ENCODE data around the gene CEP55.

Gene CEP55

GRCh38 chr10:93454736-93455135, 41.7 kb upstream of the CEP55 start:
- TF ChIP-seq EZH2 (IDR thresholded peaks at IDR 0.05; ENCODE audit: borderline replicate concordance, low read length) (no peak), CTCF (IDR thresholded peaks at IDR 0.05; ENCODE audit: low read length) (no peak)
- no peaks in the 10 kb centered on the region for H3K9me2 ChIP-seq (ENCODE audit: low read depth, low read length)
- H3K9ac ChIP-seq (ENCODE audit: low read length) = no peak overlapping the region
- no peak overlapping the region for H3K4me2 ChIP-seq (ENCODE audit: low read length)
- no peaks in the 10 kb centered on the region for H3F3A ChIP-seq (ENCODE audit: insufficient read depth, low read length)
- H3K27me3 ChIP-seq (ENCODE audit: insufficient read depth, low read length) = no peaks in the 10 kb centered on the region
- H3K36me3 ChIP-seq (ENCODE audit: insufficient read depth, low read length) = no peaks in the 10 kb centered on the region
- no peak overlapping the region for H3K27ac ChIP-seq (ENCODE audit: low read depth, low read length, poor library complexity, severe bottlenecking)
- H3K9me3 ChIP-seq (ENCODE audit: low read length) = no peaks in the 10 kb centered on the region
- no peaks in the 10 kb centered on the region for H4K20me1 ChIP-seq (ENCODE audit: insufficient read depth, low read length)
- H3K4me1 ChIP-seq (ENCODE audit: insufficient read depth, low read length, severe bottlenecking) = no peaks in the 10 kb centered on the region
- no peak overlapping the region for H2AFZ ChIP-seq (ENCODE audit: low read length)
- H3K4me3 ChIP-seq (ENCODE audit: low read depth, low read length, poor library complexity, severe bottlenecking) = no peak overlapping the region
- H3K79me2 ChIP-seq (ENCODE audit: insufficient read depth, low read length) = no peaks in the 10 kb centered on the region

- Histone ChIP-seq H3K79me2 (ENCODE audit: insufficient read depth, low read length) (no peaks in the 10 kb centered on the region), H4K20me1 (ENCODE audit: insufficient read depth, low read length) (no peaks in the 10 kb centered on the region), H2AFZ (ENCODE audit: low read length) (no peak overlapping the region), H3K9me3 (ENCODE audit: low read length) (no peaks in the 10 kb centered on the region), H3K9me2 (ENCODE audit: low read depth, low read length) (no peaks in the 10 kb centered on the region), H3K36me3 (ENCODE audit: insufficient read depth, low read length) (no peaks in the 10 kb centered on the region), H3K9ac (ENCODE audit: low read length) (no peak overlapping the region), H3K27me3 (ENCODE audit: insufficient read depth, low read length) (no peaks in the 10 kb centered on the region), H3K27ac (ENCODE audit: low read depth, low read length, poor library complexity, severe bottlenecking) (no peak overlapping the region), H3K4me2 (ENCODE audit: low read length) (no peak overlapping the region), H3K4me1 (ENCODE audit: insufficient read depth, low read length, severe bottlenecking) (no peaks in the 10 kb centered on the region), H3K4me3 (ENCODE audit: low read depth, low read length, poor library complexity, severe bottlenecking) (no peak overlapping the region), H3F3A (ENCODE audit: insufficient read depth, low read length) (no peaks in the 10 kb centered on the region)
- no peak for TF ChIP-seq EZH2 (IDR thresholded peaks at IDR 0.05; ENCODE audit: borderline replicate concordance, low read length)
Observed at GRCh38 chr10:93456480-93456879, 39.9 kb upstream of the CEP55 start.

GRCh38 chr10:93457511-93457910, 38.9 kb upstream of the CEP55 start:
- H4K20me1 ChIP-seq (ENCODE audit: insufficient read depth, low read length) = no peaks in the 10 kb centered on the region
- no peaks in the 10 kb centered on the region for H3K79me2 ChIP-seq (ENCODE audit: insufficient read depth, low read length)
- H3K9ac ChIP-seq (ENCODE audit: low read length) = no peak overlapping the region
- TF ChIP-seq EZH2 (IDR thresholded peaks at IDR 0.05; ENCODE audit: borderline replicate concordance, low read length) (no peak), CTCF (IDR thresholded peaks at IDR 0.05; ENCODE audit: low read length) (no peak)
- no peaks in the 10 kb centered on the region for H3K36me3 ChIP-seq (ENCODE audit: insufficient read depth, low read length)
- no peaks in the 10 kb centered on the region for H3K9me2 ChIP-seq (ENCODE audit: low read depth, low read length)
- no peak overlapping the region for H3K4me2 ChIP-seq (ENCODE audit: low read length)
- no peaks in the 10 kb centered on the region for H3K4me1 ChIP-seq (ENCODE audit: insufficient read depth, low read length, severe bottlenecking)
- H3K9me3 ChIP-seq (ENCODE audit: low read length) = no peaks in the 10 kb centered on the region
- H3K27ac ChIP-seq (ENCODE audit: low read depth, low read length, poor library complexity, severe bottlenecking) = no peak overlapping the region
- no peaks in the 10 kb centered on the region for H3K27me3 ChIP-seq (ENCODE audit: insufficient read depth, low read length)
- no peaks in the 10 kb centered on the region for H3F3A ChIP-seq (ENCODE audit: insufficient read depth, low read length)
- H2AFZ ChIP-seq (ENCODE audit: low read length) = no peak overlapping the region
- H3K4me3 ChIP-seq (ENCODE audit: low read depth, low read length, poor library complexity, severe bottlenecking) = no peak overlapping the region

- Histone ChIP-seq H3K9me3 (ENCODE audit: low read length) (no peaks in the 10 kb centered on the region), H3K36me3 (ENCODE audit: insufficient read depth, low read length) (no peaks in the 10 kb centered on the region), H3F3A (ENCODE audit: insufficient read depth, low read length) (no peaks in the 10 kb centered on the region), H3K4me3 (ENCODE audit: low read depth, low read length, poor library complexity, severe bottlenecking) (no peak overlapping the region), H3K9me2 (ENCODE audit: low read depth, low read length) (no peaks in the 10 kb centered on the region), H3K27me3 (ENCODE audit: insufficient read depth, low read length) (no peaks in the 10 kb centered on the region), H4K20me1 (ENCODE audit: insufficient read depth, low read length) (no peaks in the 10 kb centered on the region), H3K4me1 (ENCODE audit: insufficient read depth, low read length, severe bottlenecking) (no peaks in the 10 kb centered on the region), H3K4me2 (ENCODE audit: low read length) (no peak overlapping the region), H3K9ac (ENCODE audit: low read length) (no peak overlapping the region), H3K79me2 (ENCODE audit: insufficient read depth, low read length) (no peaks in the 10 kb centered on the region), H2AFZ (ENCODE audit: low read length) (no peak overlapping the region), H3K27ac (ENCODE audit: low read depth, low read length, poor library complexity, severe bottlenecking) (no peak overlapping the region)
- no peak for TF ChIP-seq CTCF (IDR thresholded peaks at IDR 0.05; ENCODE audit: low read length)
- no peak for TF ChIP-seq EZH2 (IDR thresholded peaks at IDR 0.05; ENCODE audit: borderline replicate concordance, low read length)
Observed at GRCh38 chr10:93458821-93459257, 37.6 kb upstream of the CEP55 start.

Measured in OCI-LY1 (cell line).